NT2/D1 (cell line): ENCODE data around the gene HTR5A.

Experiments used
- SUZ12 ChIP-seq: IDR thresholded peaks from 2 replicates; pipeline ENCODE4 v1.6.1; 2011; ENCODE audit not compliant: insufficient read length, insufficient read depth; ENCODE audit errors: extremely low read depth
- YY1 ChIP-seq: IDR thresholded peaks from 2 replicates; pipeline ENCODE4 v1.6.1; 2011; ENCODE audit not compliant: insufficient read length, insufficient read depth
- ZNF274 ChIP-seq: IDR thresholded peaks from 2 replicates; pipeline ENCODE4 v1.6.1; 2011; ENCODE audit warnings: mild to moderate bottlenecking, low read depth, low read length

DNA sequence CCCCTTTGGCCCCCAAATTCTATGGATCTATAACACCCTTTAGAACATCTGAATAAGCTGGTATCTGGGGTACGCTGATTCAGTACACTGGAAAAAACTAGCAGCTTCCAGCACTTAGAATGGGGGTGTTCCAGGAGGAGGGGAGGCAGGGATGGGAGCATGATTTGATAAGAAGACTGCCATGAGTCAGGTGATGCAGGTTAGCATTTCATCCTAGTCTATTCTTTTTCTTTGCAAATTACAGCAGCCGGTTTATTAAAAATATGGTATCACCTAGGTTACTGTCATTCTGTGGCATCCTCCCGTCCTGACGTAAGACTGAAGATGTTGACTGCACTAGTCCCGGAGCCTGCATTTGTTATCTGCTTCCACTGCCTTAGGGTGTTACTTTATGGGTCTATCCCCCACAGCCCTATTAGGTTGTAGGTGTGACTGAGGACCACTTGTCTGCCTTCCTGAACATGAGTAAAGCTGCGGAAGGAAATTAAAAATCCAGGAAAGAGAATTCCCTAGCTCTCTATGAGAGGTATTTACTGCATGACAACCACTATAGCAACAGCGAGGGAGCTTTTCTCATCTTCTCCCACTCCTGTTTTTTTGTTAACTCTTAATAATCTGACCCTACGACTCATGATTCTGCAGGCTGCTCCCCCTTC lies 1.9 kb downstream of the HTR5A start:
- TF ChIP-seq YY1 (no peak), ZNF274 (no peak), SUZ12 (no peak)
